SHP77 (cell line): ENCODE measurements around the gene HAGH.

Experiments used
- DNase-seq, 2 experiments: peaks; one replicate each; lab custom pipeline; 2025; lab: John Stamatoyannopoulos, UW

Gene HAGH

GRCh38 chr16:1762196-1762878 is 64.3 kb downstream of the HAGH start:
- DNase-seq = no peak

GRCh38 chr16:1761751-1762150 is 64.9 kb downstream of the HAGH start:
- DNase-seq = no peak

GRCh38 chr16:1760911-1761310 is 65.7 kb downstream of the HAGH start:
- DNase-seq = no peak

GRCh38 chr16:1759511-1759910 is 67.1 kb downstream of the HAGH start:
- DNase-seq = no peak

GRCh38 chr16:1758923-1759322 is 67.7 kb downstream of the HAGH start:
- DNase-seq = no peak

- DNase-seq = no peak
Observed at GRCh38 chr16:1757714-1758461, 68.7 kb downstream of the HAGH start.
